Testis (tissue), 3 donors: Measurements from ENCODE around the gene ADCY5. TPM values are rescaled to one million over a fixed set of nuclear protein-coding genes. Genes with fewer than 3 reads are reported as not detected.

Experiments used
- DNase-seq: peaks from one replicate; pipeline ENCODE4 v3.0.0-alpha.2; 2019
- H3K27ac ChIP-seq, 2 donors: fragments of 200-600 bp; sonication (generic); one replicate each; pipeline ENCODE4 v1.5.1; 2019
- H3K27me3 ChIP-seq: fragments of 200-600 bp; sonication (generic); one replicate; pipeline ENCODE4 v1.5.1; 2019
- H3K36me3 ChIP-seq: fragments of 200-600 bp; sonication (generic); one replicate; pipeline ENCODE4 v1.5.1; 2017; ENCODE audit warnings: low read depth; ENCODE audit errors: missing control alignments
- H3K4me1 ChIP-seq: fragments of 200-600 bp; sonication (generic); one replicate; pipeline ENCODE4 v1.5.1; 2019
- H3K4me3 ChIP-seq, 2 donors: fragments of 200-600 bp; sonication (generic); one replicate each; pipeline ENCODE4 v1.5.1; 2017 to 2019
- H3K9me3 ChIP-seq: fragments of 200-600 bp; sonication (generic); one replicate; pipeline ENCODE4 v1.5.1; 2017
- CTCF ChIP-seq, 3 experiments: fragments of 450-650 bp in 2 of 3; fragments of 200-600 bp in 1 of 3; sonication (generic) in 1 of 3; IDR thresholded peaks; one replicate each; pipeline ENCODE4 v1.5.1; 2016 to 2019; ENCODE audit warnings: antibody characterized with exemption in 3 of 3, mild to moderate bottlenecking in 2 of 3, moderate library complexity in 1 of 3
- POLR2A ChIP-seq: fragments of 450-650 bp; IDR thresholded peaks from one replicate; pipeline ENCODE4 v1.6.1; 2017; ENCODE audit warnings: antibody characterized with exemption, mild to moderate bottlenecking, moderate library complexity
- WGBS, 2 donors: methylation state at CpG; one replicate each; pipeline ENCODE4 v1.1.5; 2018; 5-methylcytosine and 5-hydroxymethylcytosine counted together
- intact Hi-C: fragments of 100-400 bp; cut with DNase I; formaldehyde crosslinking; loops from one replicate; pipeline ENCODE4 v1.15.1; 2023; ENCODE audit warnings: low total_unique reads
- polyA plus RNA-seq: library from polyadenylated mRNA; stranded (reverse); fragments of 350-450 nt; fragmentation: Illumina TruSeq; extraction: RNeasy Lipid Tissue Mini Kit (QIAGEN cat#74804); gene quantifications from one replicate; pipeline ENCODE4 v1.2.3, GENCODE V29; 2014; ENCODE audit warnings: low read depth, low replicate concordance; ENCODE audit not compliant: insufficient read depth
- total RNA-seq, 2 donors: library from RNA; depleted of rRNA; stranded (reverse); fragments of >200 nt; gene quantifications; one replicate each; pipeline ENCODE4 v1.2.3, GENCODE V29; 2016

ADCY5 gene
- total and polyA plus RNA-seq, 3 donors from 2014 or later, result 16.5 to 41.6 (median 33.6) TPM

DNA sequence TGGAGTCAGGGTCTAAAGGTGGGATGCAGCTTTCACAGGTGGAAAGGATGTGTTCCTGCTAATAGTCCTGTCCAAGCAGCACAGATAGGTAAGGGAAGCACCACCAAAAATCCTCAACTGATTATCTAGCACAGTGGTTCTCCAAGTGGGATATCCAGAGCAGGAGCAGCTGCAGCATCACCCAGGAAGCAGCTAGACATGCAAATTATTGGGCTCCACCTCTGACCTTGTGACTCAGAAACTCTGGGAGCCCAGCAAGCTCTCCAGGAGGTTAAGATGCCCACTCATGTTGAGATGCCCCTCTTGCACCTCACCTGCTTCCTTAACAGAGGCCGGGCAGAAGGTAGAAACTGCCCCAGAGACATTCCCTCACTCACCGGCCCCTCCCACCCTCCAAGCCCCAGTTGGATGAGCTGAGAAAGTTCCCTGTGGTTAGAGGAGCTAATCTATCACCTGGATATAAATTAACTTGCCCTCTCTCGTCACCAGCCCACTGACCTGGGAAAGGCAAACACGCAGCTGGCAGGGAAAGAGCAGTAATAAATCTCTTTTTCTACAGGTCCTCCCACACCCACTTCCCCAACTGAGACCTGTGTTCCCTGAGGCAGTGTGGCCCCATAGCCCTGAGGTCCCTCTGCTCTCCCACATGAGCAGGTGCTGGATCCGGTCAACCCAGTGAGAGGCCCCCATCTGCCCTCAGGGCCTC, 39.3 kb downstream of the ADCY5 start:
- Histone ChIP-seq H3K27ac (peak overlapping the region; percentile 48 to 66), H3K4me3 (no peak overlapping the region), H3K27me3 (no peaks in the 10 kb centered on the region), H3K9me3 (no peaks in the 10 kb centered on the region), H3K4me1 (peaks cover 38% of the 10 kb centered on the region), H3K36me3 (no peaks in the 10 kb centered on the region)
- intact Hi-C loops, result no loop called here
- TF ChIP-seq CTCF (IDR thresholded peaks at IDR 0.05), result no peak
- TF ChIP-seq POLR2A, result no peak
- DNase-seq, result no peak
- 43 to 65% methylated on average over 5 of the region's 5 CpGs for WGBS, 2 donors

- H3K27me3 ChIP-seq, result no peaks in the 10 kb centered on the region
- no peak for TF ChIP-seq CTCF (IDR thresholded peaks at IDR 0.05)
- no peak for TF ChIP-seq POLR2A
- intact Hi-C loops, result no loop called here
- H3K36me3 ChIP-seq, result no peaks in the 10 kb centered on the region
- peaks cover 40% of the 10 kb centered on the region for H3K4me1 ChIP-seq
- WGBS, 2 donors, result 41 to 53% methylated on average over 4 to 6 of the region's 6 CpGs
- peak; percentile 72 for DNase-seq
- no peak overlapping the region for H3K4me3 ChIP-seq
- H3K9me3 ChIP-seq, result no peaks in the 10 kb centered on the region
- H3K27ac ChIP-seq, result peak overlapping the region; percentile 77
These were observed 42.3 kb downstream of the ADCY5 start for GRCh38 chr3:123406598-123406997.

GRCh38 chr3:123405936-123406510, 42.9 kb downstream of the ADCY5 start:
- H3K9me3 ChIP-seq, result no peaks in the 10 kb centered on the region
- H3K36me3 ChIP-seq, result no peaks in the 10 kb centered on the region
- no peak for DNase-seq
- intact Hi-C loops, result no loop called here
- TF ChIP-seq CTCF (IDR thresholded peaks at IDR 0.05) (no peak), POLR2A (no peak)
- peaks cover 35% of the 10 kb centered on the region for H3K4me1 ChIP-seq
- 85 to 87% methylated on average over 8 of the region's 8 CpGs for WGBS, 2 donors
- H3K27me3 ChIP-seq, result no peaks in the 10 kb centered on the region
- peak overlapping the region; percentile 77 for H3K27ac ChIP-seq
- no peak overlapping the region for H3K4me3 ChIP-seq

DNA sequence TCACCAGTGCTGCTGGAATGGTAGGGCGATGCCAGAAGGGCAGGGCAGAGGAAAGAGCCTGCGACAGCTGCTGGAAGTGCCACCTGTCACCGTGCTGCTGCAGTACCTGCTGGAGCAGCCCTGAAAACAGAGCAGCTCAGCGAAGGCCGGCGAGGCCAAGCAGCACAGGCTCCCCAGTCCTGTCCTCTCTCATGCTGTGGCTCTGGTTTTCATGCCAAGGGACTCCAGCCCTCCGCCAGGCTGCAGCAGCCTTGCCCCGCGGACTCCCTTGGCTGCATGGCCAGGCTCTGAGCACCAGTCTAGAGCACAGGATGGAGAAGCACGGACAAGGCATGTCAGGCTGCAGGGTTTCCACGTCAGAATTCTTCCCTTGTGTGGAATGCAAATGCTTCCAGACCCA, 43.9 kb downstream of the ADCY5 start:
- no peak for TF ChIP-seq POLR2A
- TF ChIP-seq CTCF (IDR thresholded peaks at IDR 0.05), result no peak
- 73 to 92% methylated on average over 6 to 11 of the region's 11 CpGs for WGBS, 2 donors
- peaks cover 39% of the 10 kb centered on the region for H3K4me1 ChIP-seq
- H3K9me3 ChIP-seq, result no peaks in the 10 kb centered on the region
- H3K27ac ChIP-seq, result peak overlapping the region; percentile 50 to 77
- H3K4me3 ChIP-seq, result no peak overlapping the region
- DNase-seq, result no peak
- no peaks in the 10 kb centered on the region for H3K36me3 ChIP-seq
- intact Hi-C loops, result no loop called here
- no peaks in the 10 kb centered on the region for H3K27me3 ChIP-seq

GRCh38 chr3:123404391-123404790, 44.5 kb downstream of the ADCY5 start:
- DNase-seq, result no peak

More at GRCh38 chr3:123404391-123404790, 44.5 kb downstream of the ADCY5 start:
- no peaks in the 10 kb centered on the region for H3K9me3 ChIP-seq
- H3K27me3 ChIP-seq, result no peaks in the 10 kb centered on the region
- 49 to 58% methylated on average over 2 to 3 of the region's 3 CpGs for WGBS, 2 donors
- H3K4me3 ChIP-seq, result no peak overlapping the region
- H3K27ac ChIP-seq, result peak overlapping the region; percentile 49 to 77
- TF ChIP-seq CTCF (IDR thresholded peaks at IDR 0.05), result no peak
- no peak for TF ChIP-seq POLR2A
- intact Hi-C loops, result no loop called here
- no peaks in the 10 kb centered on the region for H3K36me3 ChIP-seq
- peaks cover 37% of the 10 kb centered on the region for H3K4me1 ChIP-seq
